Osteocyte (in vitro differentiated cells): Measurements from ENCODE around the gene ITPR1. TPM values are rescaled to one million over a fixed set of nuclear protein-coding genes. Genes with fewer than 3 reads are reported as not detected.
A peak's percentile ranks its signal among the peaks of the same experiment; 100 is the strongest.

Experiments
- DNase-seq: peaks from one replicate; pipeline ENCODE4 v3.0.0; 2021; ENCODE audit warnings: mixed read lengths; ENCODE audit not compliant: unreplicated experiment; ENCODE audit errors: extremely low spot score
- H3K27ac Mint-ChIP-seq: one replicate; pipeline ENCODE4 v1.8.0; 2021; ENCODE audit warnings: mild to moderate bottlenecking, mixed read lengths; ENCODE audit not compliant: unreplicated experiment
- H3K27me3 Mint-ChIP-seq: one replicate; pipeline ENCODE4 v1.8.0; 2021; ENCODE audit warnings: mixed read lengths; ENCODE audit not compliant: unreplicated experiment
- H3K36me3 Mint-ChIP-seq: one replicate; pipeline ENCODE4 v1.8.0; 2021; ENCODE audit warnings: mixed read lengths; ENCODE audit not compliant: unreplicated experiment
- H3K4me1 Mint-ChIP-seq: one replicate; pipeline ENCODE4 v1.8.0; 2021; ENCODE audit warnings: mixed read lengths; ENCODE audit not compliant: unreplicated experiment
- H3K4me3 Mint-ChIP-seq: one replicate; pipeline ENCODE4 v1.8.0; 2021; ENCODE audit warnings: mild to moderate bottlenecking, moderate library complexity, mixed read lengths; ENCODE audit not compliant: unreplicated experiment
- H3K9me3 Mint-ChIP-seq: one replicate; pipeline ENCODE4 v1.8.0; 2021; ENCODE audit warnings: mixed read lengths; ENCODE audit not compliant: unreplicated experiment
- CTCF ChIP-seq: fragments of 200-600 bp; sonication (generic); IDR thresholded peaks from 2 replicates; pipeline ENCODE4 v1.5.0; 2021; ENCODE audit warnings: antibody characterized with exemption, mild to moderate bottlenecking, moderate library complexity
- total RNA-seq: library from RNA; stranded (reverse); gene quantifications from 2 replicates; pipeline ENCODE4 v1.2.1, GENCODE V29; 2021

ITPR1 gene
- total RNA-seq, 1 donor from 2014 or later: 34.3 TPM

- Mint-ChIP-seq H3K4me3 (no peak overlapping the region), H3K27me3 (no peaks in the 10 kb centered on the region), H3K9me3 (no peaks in the 10 kb centered on the region), H3K4me1 (peaks cover 68% of the 10 kb centered on the region), H3K36me3 (no peaks in the 10 kb centered on the region), H3K27ac (no peak overlapping the region)
- TF ChIP-seq CTCF: no peak
- DNase-seq: no peak
Measured at GRCh38 chr3:4718179-4718736, 225.1 kb downstream of the ITPR1 start.

GRCh38 chr3:4719046-4719501, 225.9 kb downstream of the ITPR1 start:
- H3K4me3 Mint-ChIP-seq: no peak overlapping the region
- H3K36me3 Mint-ChIP-seq: no peaks in the 10 kb centered on the region
- no peak for DNase-seq
- peaks cover 74% of the 10 kb centered on the region for H3K4me1 Mint-ChIP-seq
- no peaks in the 10 kb centered on the region for H3K27me3 Mint-ChIP-seq
- peak overlapping the region; percentile 35 for H3K27ac Mint-ChIP-seq
- H3K9me3 Mint-ChIP-seq: no peaks in the 10 kb centered on the region
- no peak for TF ChIP-seq CTCF

GRCh38 chr3:4720316-4721075, 227.3 kb downstream of the ITPR1 start:
- no peaks in the 10 kb centered on the region for H3K36me3 Mint-ChIP-seq
- DNase-seq: no peak
- peak; percentile 50 for TF ChIP-seq CTCF
- H3K4me1 Mint-ChIP-seq: peaks cover 74% of the 10 kb centered on the region
- H3K9me3 Mint-ChIP-seq: no peaks in the 10 kb centered on the region
- H3K27ac Mint-ChIP-seq: peak overlapping the region; percentile 16
- no peak overlapping the region for H3K4me3 Mint-ChIP-seq
- H3K27me3 Mint-ChIP-seq: no peaks in the 10 kb centered on the region

- no peak for TF ChIP-seq CTCF
- Mint-ChIP-seq H3K4me3 (no peak overlapping the region), H3K9me3 (no peaks in the 10 kb centered on the region), H3K27me3 (no peaks in the 10 kb centered on the region), H3K36me3 (no peaks in the 10 kb centered on the region), H3K4me1 (peaks cover 69% of the 10 kb centered on the region), H3K27ac (peak overlapping the region; percentile 58)
- DNase-seq: no peak
Measured at GRCh38 chr3:4721511-4721911, 228.4 kb downstream of the ITPR1 start.

GRCh38 chr3:4722103-4722502, 229.0 kb downstream of the ITPR1 start:
- DNase-seq: no peak
- no peaks in the 10 kb centered on the region for H3K27me3 Mint-ChIP-seq
- H3K9me3 Mint-ChIP-seq: no peaks in the 10 kb centered on the region
- peak; percentile 61 for TF ChIP-seq CTCF
- H3K4me3 Mint-ChIP-seq: no peak overlapping the region
- peaks cover 63% of the 10 kb centered on the region for H3K4me1 Mint-ChIP-seq
- H3K27ac Mint-ChIP-seq: peak overlapping the region; percentile 58
- H3K36me3 Mint-ChIP-seq: no peaks in the 10 kb centered on the region
